ENCODE results near the gene SCYL1. TPM values are rescaled to one million over a fixed set of nuclear protein-coding genes. Genes with fewer than 3 reads are reported as not detected.

The SCYL1 gene
- total RNA-seq, 1 donor from 2014 or later: 80.0 TPM

GRCh38 chr11:65573391-65574079 lies 48.7 kb downstream of the SCYL1 start:
- TF ChIP-seq, protein P1, sequence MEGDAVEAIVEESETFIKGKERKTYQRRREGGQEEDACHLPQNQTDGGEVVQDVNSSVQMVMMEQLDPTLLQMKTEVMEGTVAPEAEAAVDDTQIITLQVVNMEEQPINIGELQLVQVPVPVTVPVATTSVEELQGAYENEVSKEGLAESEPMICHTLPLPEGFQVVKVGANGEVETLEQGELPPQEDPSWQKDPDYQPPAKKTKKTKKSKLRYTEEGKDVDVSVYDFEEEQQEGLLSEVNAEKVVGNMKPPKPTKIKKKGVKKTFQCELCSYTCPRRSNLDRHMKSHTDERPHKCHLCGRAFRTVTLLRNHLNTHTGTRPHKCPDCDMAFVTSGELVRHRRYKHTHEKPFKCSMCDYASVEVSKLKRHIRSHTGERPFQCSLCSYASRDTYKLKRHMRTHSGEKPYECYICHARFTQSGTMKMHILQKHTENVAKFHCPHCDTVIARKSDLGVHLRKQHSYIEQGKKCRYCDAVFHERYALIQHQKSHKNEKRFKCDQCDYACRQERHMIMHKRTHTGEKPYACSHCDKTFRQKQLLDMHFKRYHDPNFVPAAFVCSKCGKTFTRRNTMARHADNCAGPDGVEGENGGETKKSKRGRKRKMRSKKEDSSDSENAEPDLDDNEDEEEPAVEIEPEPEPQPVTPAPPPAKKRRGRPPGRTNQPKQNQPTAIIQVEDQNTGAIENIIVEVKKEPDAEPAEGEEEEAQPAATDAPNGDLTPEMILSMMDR (IDR thresholded peaks at IDR 0.05; ENCODE audit: partially characterized antibody, unreplicated experiment): no peak
- peaks cover 22% of the 10 kb centered on the region for H3K27me3 Mint-ChIP-seq (ENCODE audit: unreplicated experiment)
- DNase-seq: no peak
- H3K4me1 Mint-ChIP-seq (ENCODE audit: low read depth, unreplicated experiment): peaks cover 23% of the 10 kb centered on the region
- peak overlapping the region; percentile 66 for H3K27ac Mint-ChIP-seq (ENCODE audit: unreplicated experiment)
- H3K4me3 Mint-ChIP-seq (ENCODE audit: unreplicated experiment): peak overlapping the region; percentile 94
- H3K36me3 Mint-ChIP-seq (ENCODE audit: unreplicated experiment): no peaks in the 10 kb centered on the region
- H3K9me3 Mint-ChIP-seq (ENCODE audit: unreplicated experiment): peaks cover 30% of the 10 kb centered on the region

DNA sequence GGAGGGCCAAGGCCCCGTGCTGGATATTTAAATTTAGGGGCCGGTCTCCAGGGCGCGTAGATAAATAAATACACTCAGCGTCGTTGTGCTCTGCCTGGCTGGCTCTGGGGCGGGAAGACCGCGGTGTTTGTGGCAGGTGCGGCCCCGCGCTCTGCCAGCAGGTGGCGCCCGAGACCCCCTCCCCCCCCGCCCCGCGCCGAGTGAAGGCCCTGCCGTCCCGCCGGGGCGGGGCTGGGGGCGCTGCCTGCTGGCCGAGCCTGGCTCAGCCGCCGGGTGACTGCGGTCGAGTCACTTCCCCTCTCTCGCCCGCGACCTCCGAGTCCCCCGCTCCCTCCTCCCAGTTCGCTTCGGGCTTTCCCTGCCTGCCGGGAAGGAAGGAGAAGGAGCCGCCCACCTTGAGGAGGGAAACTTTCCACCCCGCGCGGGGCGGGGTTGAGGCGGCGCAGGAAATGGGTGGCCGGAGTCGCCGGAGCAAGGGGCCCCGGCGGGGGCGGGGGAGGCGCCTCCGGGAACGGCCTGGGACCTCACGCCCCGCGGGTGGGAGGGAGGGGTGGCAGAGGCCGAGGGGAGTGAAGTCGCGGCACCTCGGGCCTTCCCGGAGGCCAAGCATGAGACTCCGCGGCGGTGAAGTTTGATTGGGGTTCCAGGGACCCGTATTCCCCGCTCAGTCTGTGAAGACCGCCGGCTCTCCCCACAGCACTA lies 49.4 kb downstream of the SCYL1 start:
- Mint-ChIP-seq H3K36me3 (ENCODE audit: unreplicated experiment) (no peaks in the 10 kb centered on the region), H3K4me3 (ENCODE audit: unreplicated experiment) (peak overlapping the region; percentile 94), H3K27ac (ENCODE audit: unreplicated experiment) (peak overlapping the region; percentile 66), H3K27me3 (ENCODE audit: unreplicated experiment) (peaks cover 22% of the 10 kb centered on the region), H3K9me3 (ENCODE audit: unreplicated experiment) (peaks cover 29% of the 10 kb centered on the region), H3K4me1 (ENCODE audit: low read depth, unreplicated experiment) (peaks cover 20% of the 10 kb centered on the region)
- TF ChIP-seq, protein P1 (IDR thresholded peaks at IDR 0.05; ENCODE audit: partially characterized antibody, unreplicated experiment): peak; percentile 99
- peak; percentile 84 for DNase-seq

- DNase-seq: no peak
- TF ChIP-seq, protein P1 (IDR thresholded peaks at IDR 0.05; ENCODE audit: partially characterized antibody, unreplicated experiment): no peak
- Mint-ChIP-seq H3K4me1 (ENCODE audit: low read depth, unreplicated experiment) (peaks cover 20% of the 10 kb centered on the region), H3K27ac (ENCODE audit: unreplicated experiment) (peak overlapping the region; percentile 52), H3K4me3 (ENCODE audit: unreplicated experiment) (peak overlapping the region; percentile 85), H3K27me3 (ENCODE audit: unreplicated experiment) (peaks cover 22% of the 10 kb centered on the region), H3K36me3 (ENCODE audit: unreplicated experiment) (no peaks in the 10 kb centered on the region), H3K9me3 (ENCODE audit: unreplicated experiment) (peaks cover 28% of the 10 kb centered on the region)
Measured at GRCh38 chr11:65574811-65575567, 50.1 kb downstream of the SCYL1 start.

DNA sequence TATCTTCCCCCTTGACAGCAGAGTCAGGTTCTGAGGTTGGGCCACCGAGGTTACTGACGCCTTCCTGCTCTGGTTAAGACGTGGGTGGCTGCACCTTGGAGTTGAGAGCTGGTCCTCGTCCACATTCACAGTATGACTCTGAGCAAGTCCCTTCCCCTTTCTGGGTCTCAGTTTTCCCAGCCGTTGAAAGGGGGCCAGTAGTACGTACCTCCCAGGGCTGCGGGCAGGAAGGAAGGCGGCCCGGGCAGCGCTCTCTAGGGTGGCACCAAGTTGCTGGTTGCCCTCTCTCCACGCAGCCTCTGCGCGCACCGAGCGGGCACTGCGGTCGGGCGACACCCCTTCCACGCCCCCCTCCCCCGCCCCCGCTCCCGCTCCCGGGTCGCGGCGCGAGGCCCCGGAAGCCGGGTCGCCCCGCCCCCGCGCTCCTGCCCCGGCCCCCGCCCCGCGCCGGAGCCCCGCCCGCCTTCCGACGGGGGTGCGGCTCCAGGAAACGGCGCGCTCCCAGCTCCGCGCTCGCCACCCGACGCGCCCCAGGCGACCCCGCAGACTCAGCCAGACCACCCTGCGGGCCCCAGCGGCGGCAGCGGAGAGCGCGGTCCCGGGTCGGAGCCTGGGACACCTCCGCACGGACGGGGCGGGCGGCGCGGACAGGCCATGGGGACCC lies 50.8 kb downstream of the SCYL1 start, which contains the start of gene EHBP1L1:
EHBP1L1 (plus strand) TSS at position 486 of the 664 bp plus-strand sequence. CDS start 250 bp downstream, outside the sequence.
- no peaks in the 10 kb centered on the region for H3K36me3 Mint-ChIP-seq (ENCODE audit: unreplicated experiment)
- H3K4me1 Mint-ChIP-seq (ENCODE audit: low read depth, unreplicated experiment): peaks cover 20% of the 10 kb centered on the region
- DNase-seq: no peak
- TF ChIP-seq, protein P1 (IDR thresholded peaks at IDR 0.05; ENCODE audit: partially characterized antibody, unreplicated experiment): no peak
- H3K27ac Mint-ChIP-seq (ENCODE audit: unreplicated experiment): peak within 1 kb of the TSS; percentile 52
- H3K9me3 Mint-ChIP-seq (ENCODE audit: unreplicated experiment): peaks cover 25% of the 10 kb centered on the region
- peaks cover 22% of the 10 kb centered on the region for H3K27me3 Mint-ChIP-seq (ENCODE audit: unreplicated experiment)
- peak within 1 kb of the TSS; percentile 85 for H3K4me3 Mint-ChIP-seq (ENCODE audit: unreplicated experiment)

All from glutamatergic neuron (in vitro differentiated cells).